ENCODE measurements around the gene RPS15.

The RPS15 gene

DNA sequence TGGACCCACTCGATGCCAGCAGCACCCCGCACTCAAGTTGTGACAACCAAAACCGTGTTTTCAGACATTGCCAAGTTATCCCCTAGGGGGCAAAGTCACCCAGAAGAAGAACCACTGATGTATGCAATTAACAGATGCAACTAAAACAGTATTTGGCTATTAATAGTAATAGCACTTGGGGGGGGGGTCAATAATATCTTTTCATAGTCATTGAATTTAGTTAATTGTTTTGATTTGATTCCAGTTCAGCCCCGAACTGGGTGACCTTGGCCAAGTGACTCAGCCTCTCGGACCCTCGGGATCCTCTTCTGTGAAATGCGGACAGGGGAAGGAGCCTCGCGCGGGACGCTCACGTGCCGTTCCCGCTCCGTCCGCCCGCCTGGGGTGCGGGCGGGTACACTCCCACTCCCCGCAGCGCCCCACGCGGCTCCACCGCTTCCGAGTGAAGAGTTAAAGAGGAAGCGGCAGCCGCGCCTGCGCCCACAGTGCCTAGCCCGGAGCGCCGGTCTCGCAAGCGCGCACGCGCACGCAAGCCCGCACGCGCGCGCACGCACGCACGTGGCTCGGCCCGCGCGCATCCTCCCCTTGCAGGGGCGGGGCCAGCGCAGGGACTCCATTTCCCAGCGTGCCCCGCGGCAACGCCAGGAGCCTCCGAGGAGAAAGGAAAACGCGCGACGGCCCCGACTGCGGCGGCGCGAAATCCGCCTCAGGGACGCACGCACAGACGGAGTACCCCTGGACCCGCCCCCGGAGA, 31.2 kb upstream of the RPS15 start:
- no peak for TF ChIP-seq EZH2 (IDR thresholded peaks at IDR 0.05; ENCODE audit: borderline replicate concordance, low read length)
- TF ChIP-seq, protein P1, sequence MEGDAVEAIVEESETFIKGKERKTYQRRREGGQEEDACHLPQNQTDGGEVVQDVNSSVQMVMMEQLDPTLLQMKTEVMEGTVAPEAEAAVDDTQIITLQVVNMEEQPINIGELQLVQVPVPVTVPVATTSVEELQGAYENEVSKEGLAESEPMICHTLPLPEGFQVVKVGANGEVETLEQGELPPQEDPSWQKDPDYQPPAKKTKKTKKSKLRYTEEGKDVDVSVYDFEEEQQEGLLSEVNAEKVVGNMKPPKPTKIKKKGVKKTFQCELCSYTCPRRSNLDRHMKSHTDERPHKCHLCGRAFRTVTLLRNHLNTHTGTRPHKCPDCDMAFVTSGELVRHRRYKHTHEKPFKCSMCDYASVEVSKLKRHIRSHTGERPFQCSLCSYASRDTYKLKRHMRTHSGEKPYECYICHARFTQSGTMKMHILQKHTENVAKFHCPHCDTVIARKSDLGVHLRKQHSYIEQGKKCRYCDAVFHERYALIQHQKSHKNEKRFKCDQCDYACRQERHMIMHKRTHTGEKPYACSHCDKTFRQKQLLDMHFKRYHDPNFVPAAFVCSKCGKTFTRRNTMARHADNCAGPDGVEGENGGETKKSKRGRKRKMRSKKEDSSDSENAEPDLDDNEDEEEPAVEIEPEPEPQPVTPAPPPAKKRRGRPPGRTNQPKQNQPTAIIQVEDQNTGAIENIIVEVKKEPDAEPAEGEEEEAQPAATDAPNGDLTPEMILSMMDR (IDR thresholded peaks at IDR 0.05; ENCODE audit: low read length): peak; percentile 66
- peak overlapping the region; percentile 40 for H3K27ac ChIP-seq (ENCODE audit: low read depth, low read length, poor library complexity, severe bottlenecking)
- H3K4me2 ChIP-seq (ENCODE audit: low read length): peak overlapping the region; percentile 84
- H3K36me3 ChIP-seq (ENCODE audit: insufficient read depth, low read length): peaks cover 35% of the 10 kb centered on the region; the same call in 1 of the 2 replicates
- no peaks in the 10 kb centered on the region for H4K20me1 ChIP-seq (ENCODE audit: insufficient read depth, low read length)
- H3K4me1 ChIP-seq (ENCODE audit: insufficient read depth, low read length, severe bottlenecking): peaks cover 47% of the 10 kb centered on the region
- peak overlapping the region; percentile 66 for H3K4me3 ChIP-seq (ENCODE audit: low read depth, low read length, poor library complexity, severe bottlenecking)
- H2AFZ ChIP-seq (ENCODE audit: low read length): no peak overlapping the region
- H3K79me2 ChIP-seq (ENCODE audit: insufficient read depth, low read length): peaks cover 42% of the 10 kb centered on the region
- no peaks in the 10 kb centered on the region for H3K9me3 ChIP-seq (ENCODE audit: low read length)
- H3K9ac ChIP-seq (ENCODE audit: low read length): peak overlapping the region; percentile 77
- H3F3A ChIP-seq (ENCODE audit: insufficient read depth, low read length): no peaks in the 10 kb centered on the region
- H3K9me2 ChIP-seq (ENCODE audit: low read depth, low read length): no peaks in the 10 kb centered on the region
- H3K27me3 ChIP-seq (ENCODE audit: insufficient read depth, low read length): no peaks in the 10 kb centered on the region

- Histone ChIP-seq H2AFZ (ENCODE audit: low read length) (no peak within 1 kb of the TSS), H3K9me3 (ENCODE audit: low read length) (no peaks in the 10 kb centered on the region), H3K27ac (ENCODE audit: low read depth, low read length, poor library complexity, severe bottlenecking) (peak within 1 kb of the TSS; percentile 72), H3F3A (ENCODE audit: insufficient read depth, low read length) (no peaks in the 10 kb centered on the region), H3K4me1 (ENCODE audit: insufficient read depth, low read length, severe bottlenecking) (peaks cover 42% of the 10 kb centered on the region), H3K79me2 (ENCODE audit: insufficient read depth, low read length) (peaks cover 49% of the 10 kb centered on the region), H3K36me3 (ENCODE audit: insufficient read depth, low read length) (peaks cover 43% of the 10 kb centered on the region), H3K27me3 (ENCODE audit: insufficient read depth, low read length) (no peaks in the 10 kb centered on the region), H3K9me2 (ENCODE audit: low read depth, low read length) (no peaks in the 10 kb centered on the region), H4K20me1 (ENCODE audit: insufficient read depth, low read length) (no peaks in the 10 kb centered on the region), H3K4me3 (ENCODE audit: low read depth, low read length, poor library complexity, severe bottlenecking) (peak within 1 kb of the TSS; percentile 100), H3K4me2 (ENCODE audit: low read length) (peak within 1 kb of the TSS; percentile 91), H3K9ac (ENCODE audit: low read length) (peak within 1 kb of the TSS; percentile 100)
- no peak for TF ChIP-seq EZH2 (IDR thresholded peaks at IDR 0.05; ENCODE audit: borderline replicate concordance, low read length)
- TF ChIP-seq, protein P1 (IDR thresholded peaks at IDR 0.05; ENCODE audit: low read length): no peak
Measured at GRCh38 chr19:1407528-1408299, 30.5 kb upstream of the RPS15 start, which contains the start of gene DAZAP1. Gene DAZAP1 (plus strand): TSS chr19:1407586. CDS start chr19:1407774, 188 bp downstream.

DNA sequence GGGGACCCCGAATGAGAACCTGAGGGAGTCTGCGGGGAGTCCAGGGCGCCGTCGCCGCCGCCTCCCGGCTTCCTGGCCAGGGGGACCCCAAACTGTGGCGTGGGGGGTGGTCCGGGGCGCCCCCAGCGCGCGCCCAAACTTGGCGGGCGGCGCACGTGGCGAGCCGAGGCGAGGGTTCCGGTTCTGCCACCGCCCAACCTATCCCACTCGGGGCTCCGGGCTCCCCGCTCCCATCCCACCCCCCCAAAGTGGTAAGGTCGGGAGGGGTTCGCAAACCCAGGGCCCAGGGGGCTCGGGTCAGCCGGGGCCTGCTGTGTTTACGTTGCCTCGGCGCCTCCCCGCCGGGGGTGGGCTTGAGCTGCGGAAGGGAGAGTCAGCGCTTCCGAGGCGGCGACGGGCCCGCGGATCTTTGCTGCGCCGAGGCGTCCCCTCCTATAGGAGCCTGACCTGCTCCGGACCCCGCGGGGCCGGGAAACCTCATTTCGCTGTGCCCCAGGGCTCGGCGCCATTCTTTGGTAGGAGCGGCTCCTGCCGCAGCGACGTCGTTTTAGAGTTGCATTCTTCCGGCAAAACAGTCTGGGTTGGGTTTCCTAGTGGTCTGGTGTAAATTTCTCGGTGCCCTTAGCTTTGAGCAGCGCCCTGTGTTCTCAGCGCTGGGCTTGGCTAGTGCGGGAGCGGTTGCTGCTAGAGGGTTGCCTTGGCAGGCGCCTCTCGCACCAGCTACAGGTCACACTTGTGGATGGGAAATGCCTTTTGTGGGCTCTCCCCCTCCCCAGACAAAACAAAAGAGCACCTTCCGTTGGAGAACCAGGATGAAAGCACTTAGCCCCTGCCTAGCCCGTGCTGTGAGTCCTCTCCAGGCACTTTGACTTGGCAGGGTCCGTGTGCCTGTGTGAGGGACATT, 29.6 kb upstream of the RPS15 start:
- peaks cover 51% of the 10 kb centered on the region for H3K36me3 ChIP-seq (ENCODE audit: insufficient read depth, low read length)

More for the DNA sequence above, 29.6 kb upstream of the RPS15 start:
- peak overlapping the region; percentile 100 for H3K4me3 ChIP-seq (ENCODE audit: low read depth, low read length, poor library complexity, severe bottlenecking)
- no peak overlapping the region for H2AFZ ChIP-seq (ENCODE audit: low read length)
- H3K79me2 ChIP-seq (ENCODE audit: insufficient read depth, low read length): peaks cover 58% of the 10 kb centered on the region
- H3K4me1 ChIP-seq (ENCODE audit: insufficient read depth, low read length, severe bottlenecking): peaks cover 40% of the 10 kb centered on the region
- H3K9ac ChIP-seq (ENCODE audit: low read length): peak overlapping the region; percentile 100
- no peak for TF ChIP-seq EZH2 (IDR thresholded peaks at IDR 0.05; ENCODE audit: borderline replicate concordance, low read length)
- TF ChIP-seq, protein P1 (IDR thresholded peaks at IDR 0.05; ENCODE audit: low read length): no peak
- no peaks in the 10 kb centered on the region for H3F3A ChIP-seq (ENCODE audit: insufficient read depth, low read length)
- no peaks in the 10 kb centered on the region for H4K20me1 ChIP-seq (ENCODE audit: insufficient read depth, low read length)
- H3K9me2 ChIP-seq (ENCODE audit: low read depth, low read length): no peaks in the 10 kb centered on the region
- no peaks in the 10 kb centered on the region for H3K9me3 ChIP-seq (ENCODE audit: low read length)
- peak overlapping the region; percentile 91 for H3K4me2 ChIP-seq (ENCODE audit: low read length)
- H3K27me3 ChIP-seq (ENCODE audit: insufficient read depth, low read length): no peaks in the 10 kb centered on the region
- peak overlapping the region; percentile 72 for H3K27ac ChIP-seq (ENCODE audit: low read depth, low read length, poor library complexity, severe bottlenecking)
